Measurements from ENCODE around the gene HSPA1A.

- TF ChIP-seq POLR2A (IDR thresholded peaks at IDR 0.05; ENCODE audit: low read depth) (no peak), POLR2AphosphoS5 (IDR thresholded peaks at IDR 0.05) (no peak)
- TF ChIP-seq, protein P1, sequence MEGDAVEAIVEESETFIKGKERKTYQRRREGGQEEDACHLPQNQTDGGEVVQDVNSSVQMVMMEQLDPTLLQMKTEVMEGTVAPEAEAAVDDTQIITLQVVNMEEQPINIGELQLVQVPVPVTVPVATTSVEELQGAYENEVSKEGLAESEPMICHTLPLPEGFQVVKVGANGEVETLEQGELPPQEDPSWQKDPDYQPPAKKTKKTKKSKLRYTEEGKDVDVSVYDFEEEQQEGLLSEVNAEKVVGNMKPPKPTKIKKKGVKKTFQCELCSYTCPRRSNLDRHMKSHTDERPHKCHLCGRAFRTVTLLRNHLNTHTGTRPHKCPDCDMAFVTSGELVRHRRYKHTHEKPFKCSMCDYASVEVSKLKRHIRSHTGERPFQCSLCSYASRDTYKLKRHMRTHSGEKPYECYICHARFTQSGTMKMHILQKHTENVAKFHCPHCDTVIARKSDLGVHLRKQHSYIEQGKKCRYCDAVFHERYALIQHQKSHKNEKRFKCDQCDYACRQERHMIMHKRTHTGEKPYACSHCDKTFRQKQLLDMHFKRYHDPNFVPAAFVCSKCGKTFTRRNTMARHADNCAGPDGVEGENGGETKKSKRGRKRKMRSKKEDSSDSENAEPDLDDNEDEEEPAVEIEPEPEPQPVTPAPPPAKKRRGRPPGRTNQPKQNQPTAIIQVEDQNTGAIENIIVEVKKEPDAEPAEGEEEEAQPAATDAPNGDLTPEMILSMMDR (IDR thresholded peaks at IDR 0.05): no peak
These were observed 36.1 kb upstream of the HSPA1A start for GRCh38 chr6:31778999-31779885.

All from esophagus muscularis mucosa (tissue), 3 donors.